GM19193 (cell line): Measurements from ENCODE around the gene ARID3B.

Experiments
- POLR2A ChIP-seq: IDR thresholded peaks from 4 replicates; pipeline ENCODE4 v1.6.1; 2011; ENCODE audit not compliant: insufficient read depth, insufficient read length; ENCODE audit errors: extremely low read depth

Gene ARID3B

DNA sequence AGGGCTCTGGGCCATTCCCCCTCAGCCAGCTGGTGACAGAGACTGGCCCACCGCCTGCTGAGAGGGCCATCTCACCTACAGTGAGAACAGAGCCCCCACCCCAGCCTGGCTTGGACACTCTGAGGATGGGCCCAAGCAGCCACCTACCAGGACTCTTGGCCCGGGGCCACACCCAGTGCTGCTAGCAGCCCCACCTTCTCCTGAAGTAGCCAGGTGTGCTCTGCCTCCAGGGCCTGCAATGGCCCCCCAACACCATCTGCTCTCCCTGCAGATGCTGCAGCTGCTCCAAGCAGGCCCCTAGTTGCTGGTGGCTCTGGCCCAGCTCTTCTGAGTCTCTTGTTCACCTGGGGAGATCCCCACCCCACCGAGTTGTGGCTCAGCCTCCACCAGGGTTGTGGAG is 67.8 kb downstream of the ARID3B start:
- TF ChIP-seq POLR2A = no peak

DNA sequence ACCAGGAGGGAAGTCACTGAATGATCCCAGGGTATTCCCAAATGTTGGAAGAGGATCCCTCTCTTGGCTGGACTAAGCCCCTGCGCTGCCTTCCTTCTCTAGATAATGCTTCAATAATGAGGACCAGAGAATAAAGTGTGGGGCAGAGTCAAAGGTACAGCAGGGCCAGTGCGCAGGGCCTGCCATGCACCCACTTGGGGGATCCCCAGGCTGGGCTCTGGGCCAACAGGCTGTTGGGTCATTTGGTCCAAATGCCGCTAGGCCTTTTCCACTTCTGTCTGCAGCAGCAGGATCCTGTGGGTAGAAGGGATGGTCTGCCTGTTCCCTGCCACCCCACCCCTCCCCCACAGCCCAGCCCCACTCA is 68.9 kb downstream of the ARID3B start:
- TF ChIP-seq POLR2A = no peak

DNA sequence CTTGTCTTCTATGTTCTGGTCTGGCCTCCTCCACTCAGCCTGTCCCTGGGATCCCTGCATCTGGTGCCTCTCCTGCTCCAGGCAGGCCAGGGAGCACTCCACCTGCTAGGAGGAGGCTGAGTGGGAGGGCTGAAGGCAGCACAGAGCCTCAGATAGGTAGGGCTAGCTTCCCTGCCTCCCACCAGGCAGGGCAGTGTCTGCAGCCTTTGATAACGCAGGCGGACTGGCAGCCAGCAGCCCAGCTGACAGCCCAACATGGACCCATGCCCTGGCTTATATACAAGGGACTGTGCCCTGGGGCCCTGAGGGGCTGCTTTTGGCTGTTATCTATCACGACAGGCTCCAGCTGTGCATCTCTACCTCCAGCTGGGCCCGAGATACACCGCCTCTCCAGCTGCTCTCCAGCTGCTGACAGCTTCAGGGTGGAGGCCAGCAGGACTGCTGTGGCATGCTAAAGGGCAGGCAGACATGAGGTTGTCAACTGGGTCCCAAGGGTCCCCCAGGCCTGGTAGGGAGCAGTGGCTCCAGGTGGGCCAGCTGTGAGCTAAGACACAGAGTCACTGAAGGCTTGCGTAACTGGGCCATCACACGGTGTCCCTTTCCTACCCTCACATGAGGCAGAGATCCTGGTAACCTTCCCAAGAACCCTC is 69.4 kb downstream of the ARID3B start:
- TF ChIP-seq POLR2A = no peak

DNA sequence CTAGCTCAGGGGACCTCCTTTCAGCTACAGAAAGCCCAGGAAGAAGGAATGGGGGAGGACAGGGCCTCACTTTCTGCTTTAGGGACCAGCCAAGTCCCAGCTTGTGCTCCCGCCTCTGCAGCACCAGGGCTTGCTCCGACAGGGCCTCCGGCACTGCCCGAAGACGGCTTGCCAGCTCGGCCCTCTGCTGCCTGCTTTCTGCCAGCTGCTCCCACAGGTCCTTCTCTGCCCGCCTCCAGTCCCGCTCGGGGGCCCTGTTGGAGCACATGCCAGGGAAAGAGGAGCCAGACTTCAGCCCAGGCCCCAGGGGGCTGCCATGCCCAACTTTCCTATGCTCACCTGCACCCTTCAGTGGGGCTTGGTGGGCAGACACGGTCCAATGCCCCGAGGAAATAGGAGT is 70.3 kb downstream of the ARID3B start:
- TF ChIP-seq POLR2A = no peak

DNA sequence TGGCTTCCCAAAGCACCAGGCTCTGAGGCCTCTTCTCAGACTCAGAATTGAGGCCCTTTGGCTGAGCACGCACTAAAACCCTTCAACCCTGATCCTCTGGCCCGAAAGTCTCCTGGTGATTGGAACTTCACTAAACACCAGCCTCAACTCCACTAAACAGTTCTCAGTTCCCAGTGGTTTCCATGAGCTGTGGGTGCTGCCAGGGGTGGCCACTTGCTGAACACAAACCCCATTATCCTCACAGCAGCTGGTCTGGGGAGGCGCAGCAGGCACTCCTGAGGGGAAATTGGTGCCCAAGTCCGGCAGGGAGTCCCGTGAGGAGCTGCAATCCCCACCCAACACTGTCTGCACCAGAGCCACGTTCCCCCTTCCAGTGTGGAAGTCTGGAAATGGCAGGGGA is 70.8 kb downstream of the ARID3B start:
- TF ChIP-seq POLR2A = no peak

DNA sequence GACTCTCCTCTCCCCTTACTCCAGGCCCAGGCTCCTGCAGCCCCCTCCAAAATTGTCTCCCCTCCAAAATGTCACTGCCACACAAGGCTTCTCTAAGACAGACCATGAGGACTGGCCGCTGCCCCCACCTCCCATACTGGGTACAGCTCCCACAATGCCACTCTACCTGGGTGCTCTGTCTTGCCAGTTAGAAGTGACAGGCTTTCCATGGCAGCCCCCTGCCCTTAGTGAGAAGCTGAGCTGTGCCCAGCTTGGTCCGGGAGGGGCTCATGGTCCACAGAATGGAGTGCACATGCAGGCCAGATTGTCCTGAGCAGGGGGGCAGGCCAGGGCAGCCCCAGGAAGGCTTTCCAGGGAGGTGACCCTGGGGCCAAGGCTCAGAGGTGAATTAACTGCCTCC is 71.7 kb downstream of the ARID3B start:
- no peak for TF ChIP-seq POLR2A

DNA sequence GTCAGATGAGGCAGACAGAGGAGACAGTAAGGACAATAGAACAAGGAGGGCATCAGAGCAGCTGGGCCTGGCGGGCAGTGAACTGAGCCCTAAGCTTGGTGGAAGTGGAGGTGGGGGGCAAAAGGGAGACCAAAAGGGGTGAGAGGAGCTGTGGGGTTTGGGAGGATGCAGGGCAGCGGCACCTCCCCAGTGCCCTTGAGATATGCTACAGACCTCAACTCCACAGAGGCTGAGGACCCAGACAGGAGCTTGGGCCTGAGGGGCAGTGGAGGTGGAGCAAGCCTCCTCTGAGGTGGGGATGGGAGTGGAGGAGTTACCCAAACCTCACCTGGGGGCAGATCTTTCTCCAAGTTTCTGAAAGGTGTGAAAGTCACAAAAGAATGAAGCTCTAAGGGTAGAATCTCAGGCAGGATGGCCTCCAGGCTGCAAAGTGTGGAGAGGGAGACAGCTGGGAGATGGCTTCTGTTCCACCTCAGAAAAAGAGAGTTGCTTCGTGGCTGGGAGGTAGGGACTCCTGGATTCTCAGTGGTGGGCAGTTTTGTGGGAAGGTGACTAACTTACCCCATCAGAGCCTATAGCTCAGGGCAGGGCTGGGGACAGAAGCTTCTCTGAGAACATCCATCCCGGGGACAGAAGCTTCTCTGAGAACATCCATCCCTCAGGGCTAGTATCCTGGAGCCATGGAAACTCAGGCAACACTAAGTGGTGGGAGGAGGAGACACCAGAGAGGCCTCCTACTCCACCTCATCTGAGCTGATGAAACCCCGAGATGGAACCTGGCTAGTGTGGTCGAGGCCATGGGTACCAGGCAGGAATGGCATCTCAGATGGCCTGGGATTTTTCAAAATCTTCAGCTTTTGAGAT is 72.3 kb downstream of the ARID3B start:
- no peak for TF ChIP-seq POLR2A

DNA sequence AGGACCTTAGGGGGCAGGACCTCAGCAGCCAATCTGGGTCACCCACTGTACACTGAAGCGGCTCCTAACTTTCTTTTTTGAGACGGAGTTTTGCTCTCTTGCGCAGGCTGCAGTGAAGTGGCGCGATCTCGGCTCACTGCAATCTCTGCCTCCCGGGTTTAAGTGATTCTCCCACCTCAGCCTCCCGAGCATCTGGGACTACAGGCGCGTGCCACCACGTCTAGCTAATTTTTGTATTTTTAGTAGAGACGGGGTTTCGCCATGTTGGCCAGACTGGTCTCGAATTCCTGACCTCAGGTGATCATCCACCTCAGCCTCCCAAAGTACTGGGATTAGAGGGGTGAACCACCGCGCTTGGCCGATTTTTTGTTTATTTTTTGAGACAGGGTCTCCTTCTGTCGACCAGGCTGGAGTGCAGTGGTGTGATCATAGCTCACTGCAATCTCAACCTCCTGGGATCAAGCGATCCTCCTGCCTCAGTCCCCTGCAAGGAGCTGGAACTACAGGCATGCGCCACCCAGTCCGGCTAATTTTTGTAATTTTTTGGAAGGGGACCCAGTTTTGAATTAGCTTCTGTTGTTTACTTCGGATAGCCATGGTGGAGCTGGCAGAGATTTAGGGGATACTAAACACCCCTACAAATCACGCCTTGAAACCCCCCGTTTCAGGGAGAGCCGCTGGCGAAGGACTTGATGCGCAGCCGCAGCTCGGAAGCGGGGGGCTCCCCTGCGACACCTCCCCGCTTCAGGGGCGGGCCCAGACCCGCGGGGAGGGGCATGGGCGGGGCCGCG is 73.1 kb downstream of the ARID3B start:
- no peak for TF ChIP-seq POLR2A

DNA sequence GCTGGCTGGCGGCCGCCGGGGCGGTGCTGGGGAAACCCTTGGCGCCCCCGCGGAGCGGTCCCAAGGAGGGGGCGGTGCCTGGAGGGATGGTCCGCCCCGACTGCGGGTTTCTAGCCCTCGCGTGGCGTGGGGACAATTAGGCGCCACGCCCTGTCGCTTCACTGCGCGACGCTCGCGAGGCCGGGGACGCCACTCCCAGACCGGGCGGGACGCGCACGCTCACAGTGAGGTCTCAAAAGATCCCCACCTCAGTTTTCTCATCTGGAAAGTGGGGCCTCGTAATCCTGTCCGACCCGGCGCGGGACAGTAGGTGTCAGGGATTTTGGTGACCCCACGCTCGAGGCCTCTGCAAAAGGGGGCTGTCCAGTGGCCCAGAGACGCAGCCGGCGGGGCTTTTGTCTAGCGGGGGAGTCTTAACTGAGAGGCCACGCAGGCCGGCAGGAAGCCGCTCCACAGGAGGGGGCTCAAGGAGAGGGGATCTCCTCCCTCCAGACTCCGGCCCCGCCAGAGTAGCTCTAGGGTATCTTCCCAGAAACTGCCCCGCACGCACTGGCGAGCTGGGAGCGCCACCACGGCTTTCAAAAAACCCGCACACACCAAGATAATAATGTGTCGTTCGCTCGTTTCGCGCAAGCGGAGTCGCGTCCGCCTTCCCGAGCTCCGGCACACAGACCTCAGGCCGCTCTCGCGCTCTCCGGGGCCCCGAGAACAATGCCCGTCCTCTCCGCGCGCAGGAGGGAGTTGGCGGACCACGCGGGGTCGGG is 73.9 kb downstream of the ARID3B start:
- no peak for TF ChIP-seq POLR2A

DNA sequence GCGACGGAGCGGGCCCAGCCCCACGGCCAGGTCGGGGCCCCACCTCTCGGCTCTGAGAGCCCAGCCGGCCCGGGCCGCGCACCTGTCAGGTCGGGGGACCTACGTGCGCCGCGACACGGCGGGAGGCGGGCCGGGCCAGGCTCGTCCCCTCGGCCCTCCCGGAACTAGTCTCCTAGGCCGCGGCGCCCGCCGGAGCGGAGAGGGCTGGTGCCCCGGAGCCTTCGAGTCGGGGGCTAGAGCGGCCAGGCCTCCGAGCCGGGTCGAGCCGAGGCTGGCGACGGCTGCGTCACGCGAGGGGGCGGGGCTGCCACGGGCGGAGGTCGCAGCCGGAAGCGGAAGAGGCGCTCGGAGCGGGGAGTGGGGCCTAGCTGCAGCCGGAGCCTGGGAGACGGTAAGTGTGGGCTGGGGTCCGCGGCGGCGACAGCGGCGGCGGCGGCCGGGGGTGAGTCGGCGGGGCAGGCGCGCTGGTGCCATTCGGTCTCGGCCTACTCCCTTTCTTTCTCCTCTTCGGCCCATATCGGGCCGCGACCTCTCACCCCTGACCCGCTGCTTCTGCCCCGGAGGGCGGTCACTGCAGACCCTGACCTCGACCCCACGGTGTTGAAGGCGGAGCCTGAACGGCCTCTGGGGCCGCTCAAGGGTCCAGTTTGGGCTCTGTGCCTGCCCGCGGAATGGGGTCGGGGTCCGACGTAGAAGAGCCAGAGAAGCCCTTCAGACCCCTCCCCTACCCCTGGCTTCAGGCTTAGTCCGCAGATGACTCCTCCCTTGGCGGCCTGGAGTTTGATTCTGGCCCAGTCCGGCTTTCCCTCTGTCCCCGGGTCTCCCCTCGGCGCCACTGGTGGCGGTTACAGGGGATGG is 74.7 kb downstream of the ARID3B start, which contains the start of gene CLK3:
Gene CLK3, plus strand, starts transcription at position 329 of the 858 bp plus-strand sequence. CDS start 3,361 bp downstream, outside the sequence.
- TF ChIP-seq POLR2A = peak; percentile 76

DNA sequence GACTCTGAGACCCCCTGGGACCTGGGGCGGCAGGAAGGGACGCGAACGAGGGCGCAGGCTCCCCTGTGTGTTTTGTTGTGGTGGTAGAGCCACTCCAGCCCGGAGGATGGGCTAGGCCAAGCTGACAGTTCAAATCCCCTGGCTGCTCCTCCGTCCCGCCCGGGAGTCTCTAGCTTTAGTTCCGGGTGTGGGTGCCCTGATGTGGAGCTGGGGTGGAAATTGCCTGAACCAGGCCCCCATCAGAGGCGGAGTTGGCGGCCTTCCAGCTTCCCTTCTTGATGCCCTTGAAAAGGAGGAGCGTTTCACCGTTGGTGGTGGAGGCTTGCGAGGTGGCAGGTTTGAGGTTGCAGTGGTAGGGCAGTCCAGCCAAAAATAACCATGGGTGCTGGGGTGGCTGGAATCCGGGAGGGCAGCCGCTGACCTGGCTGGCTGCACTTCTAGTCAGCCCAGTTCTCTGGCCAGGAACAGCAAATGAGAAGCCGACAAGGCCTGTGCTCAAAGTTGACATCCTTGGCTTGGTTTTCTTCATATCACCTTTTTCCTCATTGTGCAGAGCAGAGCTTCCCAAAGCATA is 75.4 kb downstream of the ARID3B start:
- no peak for TF ChIP-seq POLR2A

DNA sequence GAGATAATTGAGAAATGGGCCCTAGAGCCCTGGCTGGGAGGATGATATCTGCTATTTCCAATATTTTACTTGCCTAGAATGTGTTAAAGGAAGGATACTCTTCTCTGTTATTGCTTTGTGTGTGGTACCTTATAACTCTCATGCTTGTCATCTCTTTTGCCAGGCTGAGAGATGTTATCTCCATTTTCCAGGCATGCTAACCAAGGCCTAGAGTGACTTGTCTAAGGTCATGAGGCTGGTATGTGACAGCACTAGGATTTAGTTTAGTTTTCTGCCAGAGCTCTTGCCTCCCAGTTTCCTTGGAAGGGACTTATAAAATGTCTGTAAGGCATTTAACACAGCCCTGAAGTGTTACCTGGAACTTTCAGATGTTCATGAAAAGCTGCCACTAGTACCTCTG is 76.0 kb downstream of the ARID3B start:
- TF ChIP-seq POLR2A = no peak

DNA sequence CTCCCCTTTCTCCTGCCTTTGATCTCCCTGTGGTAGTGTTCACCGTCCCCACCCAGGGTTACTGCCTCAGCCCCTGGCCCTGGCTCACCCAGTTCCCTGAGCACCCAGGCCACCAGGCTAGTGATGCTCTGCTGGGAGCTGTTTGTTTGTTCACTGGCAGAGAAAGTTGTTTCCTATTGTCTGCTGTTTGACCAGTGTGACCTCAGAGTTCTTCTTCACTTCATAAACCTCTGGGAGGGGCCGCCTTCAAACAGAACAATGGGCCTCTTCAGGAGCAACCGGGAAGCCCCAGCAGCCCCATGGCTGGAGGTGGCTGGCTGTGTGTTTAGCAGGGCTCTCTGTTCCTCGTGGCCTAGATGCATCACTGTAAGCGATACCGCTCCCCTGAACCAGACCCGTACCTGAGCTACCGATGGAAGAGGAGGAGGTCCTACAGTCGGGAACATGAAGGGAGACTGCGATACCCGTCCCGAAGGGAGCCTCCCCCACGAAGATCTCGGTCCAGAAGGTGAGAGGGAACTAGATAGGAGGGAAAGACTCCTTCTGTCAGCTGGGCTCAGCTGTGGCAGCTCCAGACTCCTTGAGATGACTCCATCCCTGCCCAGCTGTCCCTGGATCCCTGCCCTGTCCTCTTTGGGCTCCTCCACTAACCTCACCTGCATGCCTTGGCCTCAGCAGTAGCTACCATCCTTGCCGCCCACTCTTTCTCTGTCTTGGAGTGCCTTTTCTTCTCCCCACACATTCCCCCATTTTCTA is 78.0 kb downstream of the ARID3B start:
- TF ChIP-seq POLR2A = no peak
